ENCODE data around the gene RIN2.

The RIN2 gene

DNA sequence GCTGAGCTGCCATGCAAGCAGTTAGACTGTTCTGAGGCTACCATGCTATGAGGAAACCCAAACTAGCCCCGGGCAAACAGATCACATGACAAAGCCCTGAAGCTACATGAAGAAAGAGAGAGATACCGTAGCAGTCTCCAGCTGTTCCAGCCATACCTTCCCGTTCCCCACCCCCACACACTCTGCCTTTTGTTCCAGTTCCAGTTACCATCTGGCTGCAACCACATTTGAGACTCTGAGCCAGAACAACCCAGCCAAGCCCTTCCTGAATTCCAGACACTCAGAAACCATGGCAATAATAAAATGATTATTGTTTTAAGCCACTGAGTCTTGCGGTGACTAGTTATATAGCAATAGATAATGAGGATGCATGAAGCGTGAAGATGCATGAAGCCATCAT, 28.3 kb downstream of the RIN2 start:
- Histone ChIP-seq H3K27me3 (ENCODE audit: insufficient read depth, low read length, poor library complexity, severe bottlenecking) (no peaks in the 10 kb centered on the region), H3K9me2 (replicated peaks; ENCODE audit: low read depth, low read length) (no peaks in the 10 kb centered on the region), H3K4me2 (ENCODE audit: low read depth, low read length, poor library complexity, severe bottlenecking) (no peak overlapping the region), H3K36me3 (ENCODE audit: insufficient read depth, low read length) (no peaks in the 10 kb centered on the region), H3K9me3 (ENCODE audit: insufficient read depth, low read depth, low read length) (no peaks in the 10 kb centered on the region), H3K79me2 (ENCODE audit: insufficient read depth, low read length) (no peaks in the 10 kb centered on the region), H3K9ac (ENCODE audit: low read depth, low read length, poor library complexity, severe bottlenecking) (no peak overlapping the region), H3K4me3 (ENCODE audit: low read length, poor library complexity, severe bottlenecking) (no peak overlapping the region), H3K4me1 (ENCODE audit: insufficient read depth, low read length, poor library complexity, severe bottlenecking) (peaks cover 8% of the 10 kb centered on the region), H3F3A (ENCODE audit: low read depth) (no peaks in the 10 kb centered on the region), H4K20me1 (ENCODE audit: insufficient read depth, low read length, poor library complexity, severe bottlenecking) (no peaks in the 10 kb centered on the region), H2AFZ (ENCODE audit: low read length) (no peak overlapping the region)
- TF ChIP-seq EZH2phosphoT487 (IDR thresholded peaks at IDR 0.05; ENCODE audit: borderline replicate concordance) (no peak), CTCF (conservative IDR thresholded peaks at IDR 0.05; ENCODE audit: low read length) (no peak)

- Histone ChIP-seq H3K9me2 (replicated peaks; ENCODE audit: low read depth, low read length) (no peaks in the 10 kb centered on the region), H3K27me3 (ENCODE audit: insufficient read depth, low read length, poor library complexity, severe bottlenecking) (no peaks in the 10 kb centered on the region), H3K4me1 (ENCODE audit: insufficient read depth, low read length, poor library complexity, severe bottlenecking) (peaks cover 8% of the 10 kb centered on the region), H3K79me2 (ENCODE audit: insufficient read depth, low read length) (no peaks in the 10 kb centered on the region), H2AFZ (ENCODE audit: low read length) (no peak overlapping the region), H3K9ac (ENCODE audit: low read depth, low read length, poor library complexity, severe bottlenecking) (no peak overlapping the region), H3K4me2 (ENCODE audit: low read depth, low read length, poor library complexity, severe bottlenecking) (no peak overlapping the region), H4K20me1 (ENCODE audit: insufficient read depth, low read length, poor library complexity, severe bottlenecking) (no peaks in the 10 kb centered on the region), H3K36me3 (ENCODE audit: insufficient read depth, low read length) (no peaks in the 10 kb centered on the region), H3K9me3 (ENCODE audit: insufficient read depth, low read depth, low read length) (no peaks in the 10 kb centered on the region), H3F3A (ENCODE audit: low read depth) (no peaks in the 10 kb centered on the region), H3K4me3 (ENCODE audit: low read length, poor library complexity, severe bottlenecking) (no peak overlapping the region)
- TF ChIP-seq EZH2phosphoT487 (IDR thresholded peaks at IDR 0.05; ENCODE audit: borderline replicate concordance) = no peak
- no peak for TF ChIP-seq CTCF (conservative IDR thresholded peaks at IDR 0.05; ENCODE audit: low read length)
Measured at GRCh38 chr20:19787366-19787765, 29.3 kb downstream of the RIN2 start.

DNA sequence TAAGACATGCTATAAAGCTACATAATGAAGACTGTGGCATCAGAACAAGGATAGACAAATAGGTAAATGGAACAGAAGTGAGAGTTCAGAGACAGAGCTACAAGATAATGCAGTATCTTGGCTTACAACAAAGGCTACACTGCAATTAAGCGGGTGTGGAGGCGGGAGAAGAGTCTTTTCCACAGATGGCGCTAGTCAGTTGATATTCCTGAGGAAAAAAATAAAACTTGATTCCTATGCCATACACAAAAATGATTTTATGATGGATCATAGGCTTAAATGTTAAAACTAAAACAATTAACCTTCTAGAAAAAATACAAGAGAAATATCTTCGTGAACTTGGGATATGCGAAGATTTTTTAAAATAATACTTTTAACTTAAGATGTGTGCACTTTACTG, 31.0 kb downstream of the RIN2 start:
- no peaks in the 10 kb centered on the region for H3K79me2 ChIP-seq (ENCODE audit: insufficient read depth, low read length)
- no peak overlapping the region for H2AFZ ChIP-seq (ENCODE audit: low read length)
- no peaks in the 10 kb centered on the region for H4K20me1 ChIP-seq (ENCODE audit: insufficient read depth, low read length, poor library complexity, severe bottlenecking)
- H3F3A ChIP-seq (ENCODE audit: low read depth) = no peaks in the 10 kb centered on the region
- H3K9me2 ChIP-seq (replicated peaks; ENCODE audit: low read depth, low read length) = no peaks in the 10 kb centered on the region
- no peaks in the 10 kb centered on the region for H3K36me3 ChIP-seq (ENCODE audit: insufficient read depth, low read length)
- no peaks in the 10 kb centered on the region for H3K27me3 ChIP-seq (ENCODE audit: insufficient read depth, low read length, poor library complexity, severe bottlenecking)
- H3K4me1 ChIP-seq (ENCODE audit: insufficient read depth, low read length, poor library complexity, severe bottlenecking) = peaks cover 8% of the 10 kb centered on the region
- H3K9me3 ChIP-seq (ENCODE audit: insufficient read depth, low read depth, low read length) = no peaks in the 10 kb centered on the region
- no peak overlapping the region for H3K4me3 ChIP-seq (ENCODE audit: low read length, poor library complexity, severe bottlenecking)
- TF ChIP-seq CTCF (conservative IDR thresholded peaks at IDR 0.05; ENCODE audit: low read length) (no peak), EZH2phosphoT487 (IDR thresholded peaks at IDR 0.05; ENCODE audit: borderline replicate concordance) (no peak)
- no peak overlapping the region for H3K9ac ChIP-seq (ENCODE audit: low read depth, low read length, poor library complexity, severe bottlenecking)
- H3K4me2 ChIP-seq (ENCODE audit: low read depth, low read length, poor library complexity, severe bottlenecking) = no peak overlapping the region
